ENCODE data around the gene TEC.
"Not testable (repeated sequence)": the region's sequence is repeated elsewhere in the genome, so short reads cannot be mapped to it uniquely, and the experiment has no call there.

Gene TEC

GRCh38 chr4:48242511-48243195 lies 27.0 kb downstream of the TEC start:
- no peak for DNase-seq (ENCODE audit: low read depth)

GRCh38 chr4:48241731-48242130 lies 27.9 kb downstream of the TEC start:
- DNase-seq (ENCODE audit: low read depth) = no peak

- DNase-seq (ENCODE audit: low read depth) = no peak
Observed at GRCh38 chr4:48237996-48238645, 31.5 kb downstream of the TEC start.

GRCh38 chr4:48235050-48235449 lies 34.6 kb downstream of the TEC start:
- DNase-seq (ENCODE audit: low read depth) = no peak

GRCh38 chr4:48234575-48234974 lies 35.1 kb downstream of the TEC start:
- DNase-seq (ENCODE audit: low read depth) = no peak

- no peak for DNase-seq (ENCODE audit: low read depth)
Observed at GRCh38 chr4:48228949-48229348, 40.7 kb downstream of the TEC start.

- DNase-seq (ENCODE audit: low read depth) = no peak
Observed at GRCh38 chr4:48227662-48228061, 42.0 kb downstream of the TEC start.

GRCh38 chr4:48226199-48226598 lies 43.4 kb downstream of the TEC start:
- no peak for DNase-seq (ENCODE audit: low read depth)

GRCh38 chr4:48225368-48226141 lies 44.1 kb downstream of the TEC start:
- no peak for DNase-seq (ENCODE audit: low read depth)

- DNase-seq (ENCODE audit: low read depth) = no peak
Observed at GRCh38 chr4:48224606-48225005, 45.0 kb downstream of the TEC start.

- no peak for DNase-seq (ENCODE audit: low read depth)
Observed at GRCh38 chr4:48223633-48224295, 45.9 kb downstream of the TEC start.

GRCh38 chr4:48222491-48222890 lies 47.1 kb downstream of the TEC start:
- no peak for DNase-seq (ENCODE audit: low read depth)

GRCh38 chr4:48219430-48219829 lies 50.2 kb downstream of the TEC start:
- DNase-seq (ENCODE audit: low read depth) = not testable (repeated sequence)

- no peak for DNase-seq (ENCODE audit: low read depth)
Observed at GRCh38 chr4:48216563-48216962, 53.1 kb downstream of the TEC start.

- no peak for DNase-seq (ENCODE audit: low read depth)
Observed at GRCh38 chr4:48215977-48216376, 53.7 kb downstream of the TEC start.

- DNase-seq (ENCODE audit: low read depth) = no peak
Observed at GRCh38 chr4:48212165-48212564, 57.5 kb downstream of the TEC start.

- no peak for DNase-seq (ENCODE audit: low read depth)
Observed at GRCh38 chr4:48210966-48211328, 58.7 kb downstream of the TEC start.

- DNase-seq (ENCODE audit: low read depth) = no peak
Observed at GRCh38 chr4:48205626-48206025, 64.0 kb downstream of the TEC start.

- DNase-seq (ENCODE audit: low read depth) = no peak
Observed at GRCh38 chr4:48205107-48205506, 64.5 kb downstream of the TEC start.

- DNase-seq (ENCODE audit: low read depth) = no peak
Observed at GRCh38 chr4:48203819-48204218, 65.8 kb downstream of the TEC start.

GRCh38 chr4:48197643-48198237 lies 71.9 kb downstream of the TEC start:
- no peak for DNase-seq (ENCODE audit: low read depth)

- DNase-seq (ENCODE audit: low read depth) = no peak
Observed at GRCh38 chr4:48196758-48197504, 72.7 kb downstream of the TEC start.
